ENCODE data around the gene XPO6.

The XPO6 gene

GRCh38 chr16:28186752-28187151 is 25.0 kb downstream of the XPO6 start:
- in situ Hi-C loops (cut with HindIII; ENCODE audit: low sequenced_read_pairs): loop anchor here (5.0 kb wide), 1 partner anchor 69 kb away; no protein-coding TSS in a partner anchor

GRCh38 chr16:28185696-28186095 is 26.1 kb downstream of the XPO6 start:
- in situ Hi-C loops (cut with HindIII; ENCODE audit: low sequenced_read_pairs): loop anchor here (5.0 kb wide), 1 partner anchor 68 kb away; no protein-coding TSS in a partner anchor

- in situ Hi-C loops (cut with HindIII; ENCODE audit: low sequenced_read_pairs): loop anchor here (5.0 kb wide), 1 partner anchor 67 kb away; no protein-coding TSS in a partner anchor
Measured at GRCh38 chr16:28184625-28185024, 27.1 kb downstream of the XPO6 start.

GRCh38 chr16:28183930-28184329 is 27.8 kb downstream of the XPO6 start:
- in situ Hi-C loops (cut with HindIII; ENCODE audit: low sequenced_read_pairs): no loop called here

- in situ Hi-C loops (cut with HindIII; ENCODE audit: low sequenced_read_pairs): no loop called here
Measured at GRCh38 chr16:28183484-28183883, 28.3 kb downstream of the XPO6 start.

GRCh38 chr16:28182801-28183200 is 29.0 kb downstream of the XPO6 start:
- in situ Hi-C loops (cut with HindIII; ENCODE audit: low sequenced_read_pairs): no loop called here

DNA sequence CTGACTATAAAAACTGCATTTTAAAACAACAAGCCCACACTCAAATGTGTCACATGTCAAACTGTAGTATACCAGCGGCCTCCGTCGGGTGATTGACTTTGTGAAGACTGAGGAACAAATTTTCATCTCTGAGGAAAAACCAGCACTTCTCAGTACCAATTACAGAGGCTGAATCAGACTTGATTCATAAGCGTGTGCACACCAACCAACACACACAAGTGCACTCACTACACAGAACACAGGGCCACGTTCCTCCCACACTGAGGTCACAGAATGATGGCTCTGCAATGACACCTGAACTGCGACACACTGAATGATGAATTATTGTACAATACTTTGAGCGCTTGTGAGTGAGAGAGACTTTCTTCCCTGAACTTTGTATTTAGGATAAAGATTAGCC is 29.6 kb downstream of the XPO6 start:
- in situ Hi-C loops (cut with HindIII; ENCODE audit: low sequenced_read_pairs): no loop called here

DNA sequence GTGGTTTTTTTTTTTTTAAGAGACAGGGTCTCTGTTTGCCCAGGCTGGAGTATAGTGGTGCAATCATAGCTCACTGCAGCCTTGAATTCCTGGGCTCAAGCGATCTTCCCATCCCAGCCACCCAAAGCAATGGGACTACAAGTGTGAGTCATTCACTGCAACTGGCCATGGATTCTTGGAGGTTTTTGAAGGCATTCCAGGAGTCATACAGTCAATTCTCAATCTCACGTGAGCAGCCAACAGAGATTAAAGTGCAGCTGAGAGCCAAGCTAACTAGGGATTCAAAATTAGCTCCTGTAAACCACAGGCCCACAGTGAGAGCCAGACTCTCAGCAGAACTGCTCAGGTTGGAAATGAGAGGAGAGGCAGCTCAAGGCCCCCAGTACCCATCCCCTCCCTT is 30.2 kb downstream of the XPO6 start:
- in situ Hi-C loops (cut with HindIII; ENCODE audit: low sequenced_read_pairs): no loop called here

DNA sequence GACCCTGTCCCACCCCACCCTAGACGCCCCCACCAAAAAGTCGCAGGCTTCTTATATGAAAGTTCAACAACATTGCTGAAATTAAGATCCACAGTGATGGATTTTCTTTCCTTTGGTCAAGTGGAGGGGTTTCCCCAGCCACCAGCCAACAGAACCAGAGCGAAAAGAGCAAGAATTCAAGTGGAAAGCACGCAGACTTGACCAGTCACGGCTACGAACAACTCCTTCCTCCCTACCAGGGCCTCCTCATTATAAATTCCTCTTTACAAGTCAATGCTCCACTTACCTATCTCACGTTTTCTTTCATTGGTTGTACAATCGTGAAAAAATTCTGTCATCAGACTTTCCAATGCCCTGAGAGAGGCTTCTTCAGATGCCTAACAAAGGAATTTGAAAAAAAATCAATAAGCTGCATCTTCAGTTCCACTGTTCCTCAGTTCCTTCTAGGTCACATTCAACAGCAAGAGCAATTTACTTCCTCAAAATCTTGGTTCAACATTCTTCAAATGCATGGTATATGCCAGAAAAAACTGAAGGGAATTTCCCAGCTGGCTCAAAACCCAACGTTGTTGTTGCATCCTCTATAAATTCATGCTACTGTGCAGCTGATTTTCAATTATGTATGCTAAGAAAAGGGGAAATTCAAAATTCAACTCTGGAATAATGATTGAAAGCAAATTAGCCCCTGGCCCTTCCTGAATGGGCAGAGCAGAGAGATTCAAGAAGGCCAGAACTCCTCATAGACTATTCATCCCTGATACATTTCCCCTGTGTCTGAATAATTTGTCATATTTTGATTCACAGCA is 30.9 kb downstream of the XPO6 start:
- in situ Hi-C loops (cut with HindIII; ENCODE audit: low sequenced_read_pairs): no loop called here

DNA sequence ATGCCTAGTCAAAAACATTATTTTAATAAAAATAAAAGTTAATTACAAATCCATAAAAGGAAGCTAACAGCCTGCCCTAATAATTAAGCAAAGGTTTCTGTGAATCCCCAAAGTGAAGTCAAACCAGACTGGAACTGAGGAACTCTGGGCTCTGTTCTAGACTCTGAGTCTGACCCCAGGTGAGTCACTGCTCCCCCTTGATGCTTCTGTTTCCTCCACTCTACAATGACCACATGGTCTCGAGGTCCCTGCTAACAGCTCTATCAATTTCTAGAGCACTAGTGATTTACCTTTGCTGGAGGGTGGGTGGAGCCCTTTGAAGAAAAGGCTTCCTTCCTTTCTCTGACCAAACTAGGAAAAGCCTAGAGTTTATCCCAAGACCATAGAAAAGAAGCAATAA is 32.4 kb downstream of the XPO6 start:
- in situ Hi-C loops (cut with HindIII; ENCODE audit: low sequenced_read_pairs): no loop called here

DNA sequence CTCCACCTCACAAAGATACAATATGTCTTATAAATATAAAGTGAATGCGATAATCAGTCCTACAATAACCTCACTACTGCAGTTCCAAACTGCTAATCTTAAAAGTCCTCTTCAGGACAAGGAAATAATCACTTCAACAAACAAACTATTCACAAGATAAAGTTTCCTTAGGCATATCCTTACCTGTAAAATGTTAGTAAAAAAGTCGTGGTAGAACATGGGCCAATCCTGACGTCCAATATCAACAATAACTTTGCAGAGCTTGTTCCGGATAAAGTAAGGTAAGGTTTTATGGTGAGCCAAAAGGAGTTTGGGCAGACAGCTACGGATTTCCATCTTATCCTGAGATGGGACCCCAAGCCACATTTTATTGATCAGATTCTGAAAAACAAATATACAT is 36.0 kb downstream of the XPO6 start:
- in situ Hi-C loops (cut with HindIII; ENCODE audit: low sequenced_read_pairs): no loop called here

DNA sequence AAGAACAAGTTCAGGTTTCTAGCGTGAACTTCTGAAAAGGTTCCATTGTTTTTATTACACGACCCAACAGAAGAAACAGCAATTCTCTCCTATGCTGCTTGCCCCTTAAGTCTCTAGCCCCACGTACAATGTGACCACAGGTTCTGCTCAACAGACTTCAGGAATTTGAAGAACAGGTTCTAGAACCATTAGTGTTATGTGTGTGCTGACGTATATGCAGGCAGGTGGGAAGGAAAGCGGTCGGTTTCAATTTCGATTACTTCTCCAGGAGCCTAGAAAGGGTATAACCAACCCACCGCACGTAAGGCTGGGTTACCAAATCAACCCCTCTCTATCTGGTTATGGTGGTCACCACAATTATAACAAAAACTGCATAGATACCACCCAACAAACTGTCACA is 39.4 kb downstream of the XPO6 start:
- in situ Hi-C loops (cut with HindIII; ENCODE audit: low sequenced_read_pairs): no loop called here

DNA sequence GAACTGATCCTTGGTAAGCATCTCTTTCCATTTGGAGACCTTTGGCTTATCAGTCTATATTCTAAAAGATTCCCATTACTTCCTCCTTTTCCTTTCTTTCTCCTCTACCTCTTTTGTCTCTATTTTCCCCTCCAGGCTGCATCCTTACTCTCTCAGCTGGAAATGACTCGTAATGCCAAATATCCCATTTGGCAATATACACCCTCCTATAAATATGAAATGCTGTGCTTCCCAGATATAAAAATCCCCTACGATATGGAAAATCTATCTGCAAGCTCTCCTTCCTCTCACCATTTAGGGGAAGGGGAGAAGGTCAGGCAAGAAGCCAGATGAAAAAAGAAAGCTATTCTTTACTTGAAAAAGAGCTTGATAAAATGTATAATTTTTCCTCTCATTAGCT is 39.9 kb downstream of the XPO6 start:
- in situ Hi-C loops (cut with HindIII; ENCODE audit: low sequenced_read_pairs): no loop called here

- in situ Hi-C loops (cut with HindIII; ENCODE audit: low sequenced_read_pairs): no loop called here
Measured at GRCh38 chr16:28168991-28169554, 42.7 kb downstream of the XPO6 start.

GRCh38 chr16:28167730-28168129 is 44.0 kb downstream of the XPO6 start:
- in situ Hi-C loops (cut with HindIII; ENCODE audit: low sequenced_read_pairs): no loop called here

DNA sequence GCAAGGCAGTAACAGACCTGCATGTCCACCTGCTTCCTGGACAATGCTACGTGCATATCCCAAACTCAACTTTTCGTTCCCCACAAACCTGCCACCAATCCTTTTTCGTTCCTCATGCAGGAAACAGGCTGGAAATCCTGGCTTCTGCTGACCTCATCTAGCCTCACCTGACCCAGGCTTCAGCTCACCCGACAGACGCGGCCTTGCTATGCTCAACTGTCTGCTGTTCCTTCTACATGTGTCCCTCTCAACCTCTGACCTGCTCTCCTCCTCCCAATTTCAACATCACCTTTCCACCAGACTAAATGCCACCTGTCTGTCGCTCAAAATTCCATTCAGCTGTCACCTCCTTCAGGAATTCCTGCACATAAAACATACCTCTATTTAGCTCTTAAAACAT is 44.5 kb downstream of the XPO6 start:
- in situ Hi-C loops (cut with HindIII; ENCODE audit: low sequenced_read_pairs): no loop called here

DNA sequence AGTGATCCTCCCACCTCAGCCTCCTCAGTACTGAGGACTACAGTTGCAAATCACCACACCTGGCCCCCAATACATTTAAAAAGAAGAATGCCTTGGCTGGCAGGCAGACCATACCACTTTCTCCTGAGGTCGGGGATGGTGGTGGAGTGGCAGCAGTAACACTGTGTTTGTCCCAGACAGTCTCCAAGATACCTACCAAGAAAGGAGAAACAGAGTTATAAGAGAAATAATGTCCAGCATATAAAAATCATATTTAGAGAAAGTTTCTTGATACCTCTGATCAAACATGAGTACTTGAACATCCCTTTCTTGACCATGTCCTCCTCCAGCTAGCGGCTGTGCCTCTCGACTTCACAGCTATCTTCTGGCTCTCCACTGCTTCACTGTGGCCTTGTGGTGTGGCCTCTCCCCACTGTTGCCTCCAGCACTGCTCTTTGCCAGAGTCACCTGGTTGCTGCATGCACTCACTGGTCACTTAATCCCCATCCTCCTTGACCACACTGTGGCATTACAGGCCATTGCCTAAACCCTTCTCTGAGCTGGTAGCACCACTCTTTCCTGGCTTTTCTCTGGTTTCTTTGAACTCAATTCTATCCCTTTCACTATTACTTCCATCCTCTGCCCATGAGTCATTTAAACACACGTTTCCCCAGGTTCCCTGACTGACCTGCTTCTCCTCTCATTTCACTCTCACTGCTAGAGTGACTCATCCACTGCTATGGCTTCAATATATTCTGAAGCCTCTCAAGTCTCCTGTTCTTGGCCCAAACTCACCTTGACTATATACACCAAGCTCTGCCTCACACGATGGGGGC is 45.2 kb downstream of the XPO6 start:
- in situ Hi-C loops (cut with HindIII; ENCODE audit: low sequenced_read_pairs): no loop called here

DNA sequence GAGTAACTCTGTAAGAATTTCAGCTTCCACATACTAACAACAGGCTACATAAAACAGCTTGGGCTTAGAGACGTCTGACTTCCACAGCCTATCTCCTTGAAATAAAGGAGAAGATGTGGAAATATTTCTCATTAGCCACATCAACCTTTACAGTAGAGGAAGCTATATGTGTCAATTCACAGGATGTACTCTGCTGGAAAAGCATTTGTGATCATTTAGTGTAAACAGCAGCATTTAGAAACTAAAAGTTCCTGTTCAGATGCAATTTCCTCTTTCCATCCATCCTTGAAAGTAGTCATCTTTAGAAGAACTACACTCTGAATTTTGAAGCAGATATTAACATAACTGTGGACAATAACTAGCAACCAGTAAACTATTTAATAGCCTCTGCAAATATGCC is 46.2 kb downstream of the XPO6 start:
- in situ Hi-C loops (cut with HindIII; ENCODE audit: low sequenced_read_pairs): no loop called here

DNA sequence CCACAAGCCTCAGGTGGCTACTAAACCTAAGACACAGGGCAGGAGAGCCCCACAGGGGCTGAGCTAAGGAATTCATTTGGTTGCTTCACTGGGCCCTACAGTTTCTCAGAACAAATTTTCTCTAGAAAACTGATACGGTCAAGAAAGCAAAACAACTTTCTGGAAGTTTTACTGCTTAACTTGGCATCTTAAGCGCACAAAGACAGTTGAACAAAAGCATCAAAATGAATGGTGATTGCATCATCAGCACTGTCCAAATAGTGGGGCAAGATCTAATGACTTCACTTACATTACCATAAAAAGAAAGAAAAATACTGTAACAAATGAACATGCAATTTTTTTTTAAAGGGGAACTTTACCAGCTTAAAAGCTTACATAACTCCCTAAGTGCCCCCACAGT is 47.6 kb downstream of the XPO6 start:
- in situ Hi-C loops (cut with HindIII; ENCODE audit: low sequenced_read_pairs): no loop called here

GRCh38 chr16:28163699-28164098 is 48.1 kb downstream of the XPO6 start:
- in situ Hi-C loops (cut with HindIII; ENCODE audit: low sequenced_read_pairs): no loop called here

DNA sequence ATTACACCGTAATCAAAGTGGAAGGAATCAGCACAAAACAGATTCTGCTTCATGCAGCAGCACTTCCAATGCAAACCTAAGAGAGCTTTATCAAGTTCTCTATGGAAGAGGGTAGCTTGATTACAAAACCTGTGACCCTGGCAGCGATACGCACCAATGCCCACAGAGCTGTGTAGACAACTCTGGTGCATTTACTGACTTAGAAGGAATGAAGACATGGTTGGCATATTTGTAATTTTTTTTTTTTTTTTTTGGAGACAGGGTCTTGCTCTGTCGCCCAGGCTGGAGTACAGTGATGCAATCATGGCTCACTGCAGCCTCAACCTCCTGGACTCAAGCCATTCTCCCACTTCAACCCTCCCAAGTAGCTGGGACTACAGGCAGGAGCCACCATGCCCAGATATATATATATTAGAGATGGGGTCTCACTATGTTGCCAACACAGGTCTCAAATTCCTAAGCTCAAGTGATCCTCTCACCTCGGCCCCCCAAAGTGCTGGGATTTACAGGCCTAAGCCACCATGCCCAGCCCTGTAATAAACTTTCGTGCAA is 49.4 kb downstream of the XPO6 start:
- in situ Hi-C loops (cut with HindIII; ENCODE audit: low sequenced_read_pairs): no loop called here

Data from DLD1 (cell line).